Measurements from ENCODE around the gene DUSP8.

GRCh38 chr11:1563149-1563638 is 8.9 kb downstream of the DUSP8 start:
- TF ChIP-seq POLR2A (IDR thresholded peaks at IDR 0.05; ENCODE audit: low read depth, low read length), result no peak
- TF ChIP-seq POLR2AphosphoS5 (IDR thresholded peaks at IDR 0.05; ENCODE audit: low read depth, low read length), result no peak

All from GM12892 (cell line).